ENCODE results near the gene TLR10.

The TLR10 gene

DNA sequence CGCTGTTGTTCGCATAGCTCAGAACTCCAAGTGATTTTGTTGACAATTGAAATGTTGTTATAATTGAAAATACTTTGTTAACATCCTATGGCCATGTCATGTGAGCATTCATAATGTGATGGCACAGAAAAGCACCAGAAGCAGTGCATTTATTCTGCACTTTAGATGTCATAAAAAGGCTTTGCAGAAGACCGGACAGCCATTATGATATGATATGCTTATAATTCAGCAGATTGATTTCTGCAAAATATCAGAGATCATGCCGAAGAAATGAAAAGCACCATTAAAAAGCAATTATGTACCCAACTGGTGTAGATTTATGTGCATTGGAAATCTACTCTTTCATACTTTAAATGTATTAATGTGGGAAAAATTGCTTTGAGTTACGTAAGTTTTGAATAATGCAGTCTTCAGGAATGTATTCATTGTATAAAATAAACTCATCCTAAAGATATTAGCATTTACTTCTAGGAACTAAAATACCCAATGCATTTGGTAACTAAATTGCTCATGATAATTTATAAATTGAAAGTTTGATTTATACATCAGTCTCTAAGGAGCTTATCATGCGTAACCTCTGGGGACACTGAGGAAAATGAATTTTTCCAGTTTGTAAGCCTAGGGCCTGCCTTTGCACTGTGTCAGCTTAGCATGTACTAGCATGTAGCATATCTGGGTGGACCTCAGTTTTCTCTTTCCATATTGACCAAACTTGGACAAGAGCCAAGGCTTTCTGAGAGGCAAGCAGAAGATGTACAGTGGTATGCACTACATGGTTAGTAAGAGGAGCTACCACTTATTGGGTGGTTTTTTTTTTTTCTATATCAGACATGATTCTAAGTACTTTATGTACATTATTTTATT, 43.6 kb downstream of the TLR10 start:
- H2AFZ ChIP-seq (ENCODE audit: low read depth, low read length) = no peak overlapping the region
- no peaks in the 10 kb centered on the region for H3K4me1 ChIP-seq (ENCODE audit: insufficient read depth, low read length)
- TF ChIP-seq, protein P1, sequence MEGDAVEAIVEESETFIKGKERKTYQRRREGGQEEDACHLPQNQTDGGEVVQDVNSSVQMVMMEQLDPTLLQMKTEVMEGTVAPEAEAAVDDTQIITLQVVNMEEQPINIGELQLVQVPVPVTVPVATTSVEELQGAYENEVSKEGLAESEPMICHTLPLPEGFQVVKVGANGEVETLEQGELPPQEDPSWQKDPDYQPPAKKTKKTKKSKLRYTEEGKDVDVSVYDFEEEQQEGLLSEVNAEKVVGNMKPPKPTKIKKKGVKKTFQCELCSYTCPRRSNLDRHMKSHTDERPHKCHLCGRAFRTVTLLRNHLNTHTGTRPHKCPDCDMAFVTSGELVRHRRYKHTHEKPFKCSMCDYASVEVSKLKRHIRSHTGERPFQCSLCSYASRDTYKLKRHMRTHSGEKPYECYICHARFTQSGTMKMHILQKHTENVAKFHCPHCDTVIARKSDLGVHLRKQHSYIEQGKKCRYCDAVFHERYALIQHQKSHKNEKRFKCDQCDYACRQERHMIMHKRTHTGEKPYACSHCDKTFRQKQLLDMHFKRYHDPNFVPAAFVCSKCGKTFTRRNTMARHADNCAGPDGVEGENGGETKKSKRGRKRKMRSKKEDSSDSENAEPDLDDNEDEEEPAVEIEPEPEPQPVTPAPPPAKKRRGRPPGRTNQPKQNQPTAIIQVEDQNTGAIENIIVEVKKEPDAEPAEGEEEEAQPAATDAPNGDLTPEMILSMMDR (IDR thresholded peaks at IDR 0.05; ENCODE audit: borderline replicate concordance, extremely low read depth, low read length, poor library complexity, severe bottlenecking) = no peak
- TF ChIP-seq EZH2 (IDR thresholded peaks at IDR 0.05; ENCODE audit: borderline replicate concordance, low read depth, low read length, severe bottlenecking) = no peak
- no peak for ATAC-seq (ENCODE audit: insufficient read depth, low read depth)
- no peak for DNase-seq
- no peak overlapping the region for H3K9ac ChIP-seq (ENCODE audit: low read depth, low read length)
- H3K4me3 ChIP-seq (ENCODE audit: low read depth in 1 of 2, low read length in 2 of 2) = no peak overlapping the region
- no peaks in the 10 kb centered on the region for H4K20me1 ChIP-seq (ENCODE audit: insufficient read depth, low read length)
- H3K36me3 ChIP-seq (ENCODE audit: insufficient read depth, low read length) = no peaks in the 10 kb centered on the region
- no peaks in the 10 kb centered on the region for H3K79me2 ChIP-seq (ENCODE audit: insufficient read depth, low read length)
- H3K27me3 ChIP-seq (ENCODE audit: insufficient read depth, low read length, poor library complexity) = no peaks in the 10 kb centered on the region
- no peaks in the 10 kb centered on the region for H3K9me3 ChIP-seq (ENCODE audit: insufficient read depth, low read length, severe bottlenecking)
- no peak overlapping the region for H3K4me2 ChIP-seq (ENCODE audit: insufficient read depth, low read length)
- H3K27ac ChIP-seq (ENCODE audit: low read length) = no peak overlapping the region

GRCh38 chr4:38735870-38736269, 46.9 kb downstream of the TLR10 start:
- H4K20me1 ChIP-seq (ENCODE audit: insufficient read depth, low read length) = no peaks in the 10 kb centered on the region
- H3K27ac ChIP-seq (ENCODE audit: low read length) = no peak overlapping the region
- peaks cover 3% of the 10 kb centered on the region for H3K9me3 ChIP-seq (ENCODE audit: insufficient read depth, low read length, severe bottlenecking)
- no peaks in the 10 kb centered on the region for H3K27me3 ChIP-seq (ENCODE audit: insufficient read depth, low read length, poor library complexity)
- TF ChIP-seq, protein P1 (IDR thresholded peaks at IDR 0.05; ENCODE audit: borderline replicate concordance, extremely low read depth, low read length, poor library complexity, severe bottlenecking) = no peak
- TF ChIP-seq EZH2 (IDR thresholded peaks at IDR 0.05; ENCODE audit: borderline replicate concordance, low read depth, low read length, severe bottlenecking) = no peak
- no peaks in the 10 kb centered on the region for H3K36me3 ChIP-seq (ENCODE audit: insufficient read depth, low read length)
- H3K9ac ChIP-seq (ENCODE audit: low read depth, low read length) = no peak overlapping the region
- no peak overlapping the region for H3K4me2 ChIP-seq (ENCODE audit: insufficient read depth, low read length)
- no peaks in the 10 kb centered on the region for H3K4me1 ChIP-seq (ENCODE audit: insufficient read depth, low read length)
- no peak overlapping the region for H2AFZ ChIP-seq (ENCODE audit: low read depth, low read length)
- no peaks in the 10 kb centered on the region for H3K79me2 ChIP-seq (ENCODE audit: insufficient read depth, low read length)
- no peak for ATAC-seq (ENCODE audit: insufficient read depth, low read depth)
- no peak for DNase-seq
- no peak overlapping the region for H3K4me3 ChIP-seq (ENCODE audit: low read depth in 1 of 2, low read length in 2 of 2)

DNA sequence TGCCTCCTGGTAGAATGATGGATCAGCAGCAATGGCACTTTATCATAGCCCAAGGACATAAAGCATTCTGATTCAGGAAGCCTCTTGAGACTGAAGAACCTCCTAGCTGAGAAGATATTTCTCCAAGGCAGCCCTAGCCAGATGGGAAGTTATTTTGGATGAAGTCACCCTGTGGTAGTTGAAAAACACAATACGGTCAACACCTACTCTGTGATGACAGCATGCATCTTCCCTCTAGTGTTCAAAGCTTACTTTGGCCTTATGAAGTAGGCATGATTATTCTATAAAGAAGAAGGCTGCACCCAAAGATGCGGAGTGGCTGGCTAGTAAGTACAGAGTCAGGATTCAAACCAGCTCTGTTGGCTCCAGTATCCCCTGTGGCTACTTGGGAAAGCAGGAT, 47.9 kb downstream of the TLR10 start:
- Histone ChIP-seq H3K4me1 (ENCODE audit: insufficient read depth, low read length) (no peaks in the 10 kb centered on the region), H2AFZ (ENCODE audit: low read depth, low read length) (no peak overlapping the region), H3K4me3 (ENCODE audit: low read depth in 1 of 2, low read length in 2 of 2) (no peak overlapping the region), H3K9me3 (ENCODE audit: insufficient read depth, low read length, severe bottlenecking) (peaks cover 3% of the 10 kb centered on the region), H3K27ac (ENCODE audit: low read length) (no peak overlapping the region), H3K4me2 (ENCODE audit: insufficient read depth, low read length) (no peak overlapping the region), H3K36me3 (ENCODE audit: insufficient read depth, low read length) (no peaks in the 10 kb centered on the region), H3K27me3 (ENCODE audit: insufficient read depth, low read length, poor library complexity) (no peaks in the 10 kb centered on the region), H3K9ac (ENCODE audit: low read depth, low read length) (no peak overlapping the region), H4K20me1 (ENCODE audit: insufficient read depth, low read length) (no peaks in the 10 kb centered on the region), H3K79me2 (ENCODE audit: insufficient read depth, low read length) (no peaks in the 10 kb centered on the region)
- TF ChIP-seq, protein P1 (IDR thresholded peaks at IDR 0.05; ENCODE audit: borderline replicate concordance, extremely low read depth, low read length, poor library complexity, severe bottlenecking) = no peak
- TF ChIP-seq EZH2 (IDR thresholded peaks at IDR 0.05; ENCODE audit: borderline replicate concordance, low read depth, low read length, severe bottlenecking) = no peak
- DNase-seq (no peak), ATAC-seq (ENCODE audit: insufficient read depth, low read depth) (no peak)
